HL-60 (cell line): ENCODE results near the gene ID2.

ENCODE experiments used
- CTCF ChIP-seq: IDR thresholded peaks from one replicate; pipeline ENCODE4 v1.5.1; 2011; ENCODE audit warnings: low read length, control low read depth, inconsistent platforms; ENCODE audit not compliant: insufficient read depth
- POLR2AphosphoS5 ChIP-seq: IDR thresholded peaks from 2 replicates; pipeline ENCODE4 v1.6.1; 2012; ENCODE audit warnings: low read depth

GRCh38 chr2:8653485-8653884 is 28.4 kb upstream of the ID2 start:
- no peak for TF ChIP-seq CTCF
- no peak for TF ChIP-seq POLR2AphosphoS5
